ENCODE results near the gene MYO18B.

DNA sequence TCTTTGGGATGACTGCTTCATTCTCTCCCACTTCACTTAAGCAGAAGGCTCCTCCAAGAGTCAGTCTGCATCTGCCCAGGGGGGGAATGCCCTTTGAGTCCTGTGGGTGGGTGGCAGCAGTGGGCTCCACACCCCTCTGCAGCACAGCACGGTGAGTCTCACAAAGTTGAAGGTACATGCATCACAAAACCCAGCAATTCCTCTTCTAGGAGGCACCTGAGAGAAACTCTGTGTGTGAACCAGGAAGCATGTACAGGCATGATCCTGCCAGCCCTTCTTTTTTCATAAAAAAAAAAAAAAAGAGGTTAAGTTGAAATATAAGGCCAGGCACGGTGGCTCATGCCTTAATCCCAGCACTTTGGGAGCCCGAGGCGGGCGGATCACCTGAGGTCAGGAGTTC lies 87.2 kb downstream of the MYO18B start:
- TF ChIP-seq, protein P1, sequence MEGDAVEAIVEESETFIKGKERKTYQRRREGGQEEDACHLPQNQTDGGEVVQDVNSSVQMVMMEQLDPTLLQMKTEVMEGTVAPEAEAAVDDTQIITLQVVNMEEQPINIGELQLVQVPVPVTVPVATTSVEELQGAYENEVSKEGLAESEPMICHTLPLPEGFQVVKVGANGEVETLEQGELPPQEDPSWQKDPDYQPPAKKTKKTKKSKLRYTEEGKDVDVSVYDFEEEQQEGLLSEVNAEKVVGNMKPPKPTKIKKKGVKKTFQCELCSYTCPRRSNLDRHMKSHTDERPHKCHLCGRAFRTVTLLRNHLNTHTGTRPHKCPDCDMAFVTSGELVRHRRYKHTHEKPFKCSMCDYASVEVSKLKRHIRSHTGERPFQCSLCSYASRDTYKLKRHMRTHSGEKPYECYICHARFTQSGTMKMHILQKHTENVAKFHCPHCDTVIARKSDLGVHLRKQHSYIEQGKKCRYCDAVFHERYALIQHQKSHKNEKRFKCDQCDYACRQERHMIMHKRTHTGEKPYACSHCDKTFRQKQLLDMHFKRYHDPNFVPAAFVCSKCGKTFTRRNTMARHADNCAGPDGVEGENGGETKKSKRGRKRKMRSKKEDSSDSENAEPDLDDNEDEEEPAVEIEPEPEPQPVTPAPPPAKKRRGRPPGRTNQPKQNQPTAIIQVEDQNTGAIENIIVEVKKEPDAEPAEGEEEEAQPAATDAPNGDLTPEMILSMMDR (IDR thresholded peaks at IDR 0.05), result no peak
- TF ChIP-seq POLR2AphosphoS5 (IDR thresholded peaks at IDR 0.05; ENCODE audit: insufficient read depth in 1 of 2, low read depth in 1 of 2), result no peak

Data from vagina (tissue), 2 donors.